ENCODE measurements around the gene MTA2.

MTA2 gene

GRCh38 chr11:62612366-62613290 lies 11.0 kb upstream of the MTA2 start, which contains the start of the genes EML3 and ROM1:
Gene EML3, minus strand, starts transcription at chr11:62612775. Its CDS starts 318 bp downstream, at chr11:62612457.
Gene ROM1, plus strand, starts transcription at chr11:62613257. Its CDS starts 25 bp downstream, at chr11:62613282.
- DNase-seq: peak; percentile 89

GRCh38 chr11:62611705-62612365 lies 10.2 kb upstream of the MTA2 start:
- peak; percentile 71 for DNase-seq

- no peak for DNase-seq
These were observed 9.4 kb upstream of the MTA2 start for GRCh38 chr11:62610814-62611704.

- no peak for DNase-seq
These were observed 8.7 kb upstream of the MTA2 start for GRCh38 chr11:62610403-62610802.

GRCh38 chr11:62608776-62609175 lies 7.1 kb upstream of the MTA2 start:
- no peak for DNase-seq

GRCh38 chr11:62607714-62608113 lies 6.0 kb upstream of the MTA2 start:
- DNase-seq: no peak

- no peak for DNase-seq
These were observed 4.2 kb upstream of the MTA2 start for GRCh38 chr11:62605902-62606301.

GRCh38 chr11:62605467-62605866 lies 3.8 kb upstream of the MTA2 start:
- no peak for DNase-seq

- no peak for DNase-seq
These were observed 2.9 kb upstream of the MTA2 start for GRCh38 chr11:62604460-62605120.

GRCh38 chr11:62603776-62604299 lies 2.2 kb upstream of the MTA2 start:
- no peak for DNase-seq

GRCh38 chr11:62603072-62603408 lies 1.4 kb upstream of the MTA2 start:
- DNase-seq: no peak

- DNase-seq: peak; percentile 79
These were observed 741 bp upstream of the MTA2 start for GRCh38 chr11:62602141-62603071.

- peak; percentile 67 for DNase-seq
These were observed 618 bp downstream of the MTA2 start for GRCh38 chr11:62601122-62601371.

- peak; percentile 39 for DNase-seq
These were observed 1.1 kb downstream of the MTA2 start for GRCh38 chr11:62600367-62601121.

GRCh38 chr11:62599901-62600300 lies 1.8 kb downstream of the MTA2 start:
- DNase-seq: no peak

- DNase-seq: peak; percentile 99
These were observed 2.5 kb downstream of the MTA2 start for GRCh38 chr11:62599069-62599696.

GRCh38 chr11:62595124-62595523 lies 6.5 kb downstream of the MTA2 start:
- DNase-seq: no peak

GRCh38 chr11:62593434-62594044 lies 8.1 kb downstream of the MTA2 start:
- DNase-seq: peak; percentile 89

GRCh38 chr11:62592989-62593421 lies 8.7 kb downstream of the MTA2 start:
- DNase-seq: no peak

Data from OCI-M1 (cell line).